ENCODE data around the gene ZBTB48. TPM values are rescaled to one million over a fixed set of nuclear protein-coding genes. Genes with fewer than 3 reads are reported as not detected.

Gene ZBTB48
- total and polyA plus RNA-seq, 7 donors: 3.7 to 16.6 (median 11.8) TPM

DNA sequence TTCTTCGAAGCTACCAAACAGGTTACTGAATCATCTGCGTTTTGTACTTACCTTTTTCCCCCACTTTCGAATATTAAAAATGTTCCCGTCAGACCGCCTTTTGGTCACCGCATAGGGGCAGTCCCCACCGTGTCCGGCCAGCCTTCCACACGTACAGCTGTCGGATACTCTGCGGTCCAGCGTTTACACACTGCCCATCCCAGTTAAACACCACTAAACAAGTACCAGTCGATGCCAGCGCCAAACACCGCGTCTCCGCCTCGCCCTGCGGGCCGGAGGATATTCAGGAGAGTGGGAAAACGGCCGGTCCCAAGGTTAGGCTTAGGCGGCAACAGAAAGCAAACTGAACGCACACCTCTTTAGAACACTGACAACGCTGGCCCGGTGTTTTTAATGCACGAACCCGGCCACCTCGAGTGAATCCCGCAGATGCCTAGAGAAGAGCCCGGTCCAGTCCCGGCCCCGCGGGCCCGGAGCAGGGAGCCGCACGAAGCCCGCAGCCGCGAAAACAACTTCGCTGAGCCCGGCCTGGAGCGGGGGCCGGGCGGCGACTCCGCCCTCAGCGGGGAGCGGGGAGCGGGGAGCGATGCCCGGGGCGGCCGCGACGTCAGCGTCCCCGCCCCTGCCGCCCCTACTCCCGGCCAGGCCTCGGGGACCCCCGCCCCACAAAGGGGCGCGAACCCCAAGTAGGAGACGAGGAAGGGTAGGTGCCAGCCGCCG, 33.0 kb downstream of the ZBTB48 start:
- no peaks in the 10 kb centered on the region for H3K27me3 ChIP-seq (ENCODE audit: insufficient read depth in 3 of 3, low read length in 2 of 3)
- intact Hi-C loops (cut with DNase I): loop anchor here in 1 of 2 donors (1.0 kb wide), 1 partner anchor 10 kb away; the partner anchor contains the start of gene KLHL21
- WGBS, 3 donors: 0 to 1% (median 0%) methylated on average over 44 to 67 of the region's 67 CpGs
- peaks cover 0 to 12% of the 10 kb centered on the region in 2 donors for H3K36me3 ChIP-seq (ENCODE audit: insufficient read depth in 1 of 2, low read depth in 1 of 2)
- H3K4me1 ChIP-seq: peaks cover 29% of the 10 kb centered on the region
- H3K27ac ChIP-seq: peak overlapping the region; percentile 98
- DNase-seq: peak; percentile 61 to 82
- peak; percentile 57 to 68 (median 63) for ATAC-seq
- H3K4me3 ChIP-seq: peak overlapping the region; percentile 82
- H3K9me3 ChIP-seq: no peaks in the 10 kb centered on the region
- TF ChIP-seq, protein P1, sequence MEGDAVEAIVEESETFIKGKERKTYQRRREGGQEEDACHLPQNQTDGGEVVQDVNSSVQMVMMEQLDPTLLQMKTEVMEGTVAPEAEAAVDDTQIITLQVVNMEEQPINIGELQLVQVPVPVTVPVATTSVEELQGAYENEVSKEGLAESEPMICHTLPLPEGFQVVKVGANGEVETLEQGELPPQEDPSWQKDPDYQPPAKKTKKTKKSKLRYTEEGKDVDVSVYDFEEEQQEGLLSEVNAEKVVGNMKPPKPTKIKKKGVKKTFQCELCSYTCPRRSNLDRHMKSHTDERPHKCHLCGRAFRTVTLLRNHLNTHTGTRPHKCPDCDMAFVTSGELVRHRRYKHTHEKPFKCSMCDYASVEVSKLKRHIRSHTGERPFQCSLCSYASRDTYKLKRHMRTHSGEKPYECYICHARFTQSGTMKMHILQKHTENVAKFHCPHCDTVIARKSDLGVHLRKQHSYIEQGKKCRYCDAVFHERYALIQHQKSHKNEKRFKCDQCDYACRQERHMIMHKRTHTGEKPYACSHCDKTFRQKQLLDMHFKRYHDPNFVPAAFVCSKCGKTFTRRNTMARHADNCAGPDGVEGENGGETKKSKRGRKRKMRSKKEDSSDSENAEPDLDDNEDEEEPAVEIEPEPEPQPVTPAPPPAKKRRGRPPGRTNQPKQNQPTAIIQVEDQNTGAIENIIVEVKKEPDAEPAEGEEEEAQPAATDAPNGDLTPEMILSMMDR (IDR thresholded peaks at IDR 0.05): no peak

DNA sequence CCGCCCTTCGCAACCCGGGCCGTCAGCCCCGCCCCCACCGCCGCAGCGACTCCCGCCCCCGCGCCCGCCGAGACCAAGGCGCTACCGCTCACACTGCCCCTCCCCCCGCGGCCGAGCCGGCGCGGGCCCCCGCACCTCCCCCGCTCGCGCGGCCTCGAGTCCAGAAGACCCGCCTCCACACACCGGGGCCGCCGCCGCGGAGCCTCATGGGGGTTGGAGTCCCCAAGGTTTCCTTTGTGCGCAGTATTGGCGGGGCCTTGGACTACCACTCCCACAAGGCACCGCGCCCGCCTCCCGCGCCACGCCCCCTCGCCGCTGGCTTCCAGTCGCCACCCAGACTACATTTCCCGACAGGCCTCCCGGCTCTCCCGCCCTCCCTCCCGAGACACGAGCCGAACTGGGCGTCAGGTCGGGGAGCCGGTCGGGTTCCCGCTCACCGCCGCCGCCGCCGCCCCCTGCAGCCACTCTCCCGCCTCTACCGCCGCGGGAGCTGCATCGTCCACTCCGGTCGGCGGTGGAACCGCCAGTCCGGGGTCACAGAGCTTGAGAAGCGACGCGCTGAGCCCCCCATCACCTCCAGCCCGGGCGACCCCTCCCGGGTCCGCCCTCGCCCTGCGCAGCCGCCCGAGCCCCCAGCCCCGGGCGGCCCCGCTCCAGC, 33.7 kb downstream of the ZBTB48 start, which contains the start of gene PHF13:
Gene PHF13 (plus strand): TSS at position 371 of the 658 bp plus-strand sequence. CDS start 336 bp downstream, outside the sequence.
- 0 to 1% (median 0%) methylated on average over 21 to 84 of the region's 84 CpGs for WGBS, 3 donors

DNA sequence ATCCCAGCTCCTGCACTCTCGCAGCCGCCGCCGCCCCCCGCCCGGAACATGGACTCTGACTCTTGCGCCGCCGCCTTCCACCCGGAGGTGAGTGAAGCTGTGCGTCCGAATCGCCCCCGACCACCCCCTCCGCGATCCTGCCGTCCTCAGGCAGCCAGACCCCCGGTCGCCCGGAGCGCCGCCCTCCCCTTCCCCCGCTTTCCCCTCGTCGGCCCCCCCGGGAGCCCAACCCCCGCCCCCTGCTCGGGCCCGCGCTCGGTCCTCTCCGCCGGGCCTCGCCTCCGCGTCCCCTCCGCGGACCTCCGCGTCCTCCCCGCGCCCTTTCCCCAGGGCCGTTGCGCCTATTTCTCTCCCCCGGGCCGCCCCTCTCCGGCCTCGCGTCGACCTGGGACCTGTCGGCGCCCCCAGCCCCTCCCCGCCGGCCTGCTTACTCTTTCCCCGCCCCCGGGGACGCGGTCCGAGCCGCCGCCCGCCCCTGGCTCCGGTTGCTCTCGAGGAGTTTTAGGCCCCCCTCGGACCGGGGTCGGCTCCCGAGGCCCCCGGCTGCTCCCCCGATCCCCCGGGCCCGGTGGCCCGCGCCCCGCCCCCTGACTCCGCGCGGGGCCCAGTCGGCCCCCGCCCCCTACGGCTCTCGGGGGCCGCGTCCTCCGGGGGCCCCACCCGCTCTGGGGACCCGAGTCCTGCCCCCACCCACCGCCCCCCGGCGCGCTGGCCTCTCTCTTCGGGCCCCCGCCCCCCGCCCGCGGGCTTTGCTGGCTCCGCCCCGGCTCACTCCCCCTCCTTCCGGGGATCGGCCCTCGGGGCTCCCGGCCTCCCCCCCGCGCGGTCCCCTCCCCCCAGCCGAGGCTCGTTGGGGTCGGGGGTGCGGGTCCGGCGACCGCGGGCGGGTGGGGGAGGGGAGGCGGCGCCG, 34.5 kb downstream of the ZBTB48 start:
- intact Hi-C loops (cut with DNase I): no loop called here
- 1 to 2% (median 1%) methylated on average over 35 to 115 of the region's 117 CpGs for WGBS, 3 donors
- ATAC-seq: peak in 2 of 4 donors; percentile 8 to 12

More for the DNA sequence above, 33.7 kb downstream of the ZBTB48 start, which contains the start of gene PHF13:
- H3K4me3 ChIP-seq: peak within 1 kb of the TSS; percentile 82
- DNase-seq (peak; percentile 100), ATAC-seq (peak; percentile 91 to 98 (median 92))
- intact Hi-C loops (cut with DNase I): loop anchor here in 1 of 2 donors (1.0 kb wide), 1 partner anchor 11 kb away; the partner anchor contains the start of gene KLHL21
- H3K4me1 ChIP-seq: peaks cover 23% of the 10 kb centered on the region
- no peaks in the 10 kb centered on the region for H3K9me3 ChIP-seq
- TF ChIP-seq, protein P1 (IDR thresholded peaks at IDR 0.05): no peak
- peak within 1 kb of the TSS; percentile 98 for H3K27ac ChIP-seq
- H3K27me3 ChIP-seq (ENCODE audit: insufficient read depth in 3 of 3, low read length in 2 of 3): no peaks in the 10 kb centered on the region
- peaks cover 0 to 18% of the 10 kb centered on the region in 2 donors for H3K36me3 ChIP-seq (ENCODE audit: insufficient read depth in 1 of 2, low read depth in 1 of 2)

More for the DNA sequence above, 34.5 kb downstream of the ZBTB48 start:
- Histone ChIP-seq H3K27ac (peak overlapping the region; percentile 98), H3K27me3 (ENCODE audit: insufficient read depth in 3 of 3, low read length in 2 of 3) (no peaks in the 10 kb centered on the region), H3K4me3 (peak overlapping the region; percentile 82), H3K4me1 (peaks cover 20% of the 10 kb centered on the region), H3K9me3 (no peaks in the 10 kb centered on the region), H3K36me3 (ENCODE audit: insufficient read depth in 1 of 2, low read depth in 1 of 2) (peaks cover 0 to 20% of the 10 kb centered on the region in 2 donors)
- TF ChIP-seq, protein P1 (IDR thresholded peaks at IDR 0.05): no peak
- DNase-seq: peak; percentile 69 to 70
